DOHH2 (cell line): ENCODE data around the gene GAB3.

Experiments
- H3F3A ChIP-seq: fragments of 200-600 bp; sonication (generic), shearing (Covaris generic); 2 replicates; pipeline ENCODE4 v1.6.0; 2016; ENCODE audit warnings: antibody characterized with exemption, mild to moderate bottlenecking; ENCODE audit not compliant: control insufficient read depth, insufficient read depth
- H3K27ac ChIP-seq: fragments of 200-600 bp; sonication (generic); 2 replicates; pipeline ENCODE4 v1.5.1; 2014; ENCODE audit warnings: low read depth, mild to moderate bottlenecking, low read length, moderate library complexity
- H3K27me3 ChIP-seq: fragments of 200-600 bp; sonication (generic); 2 replicates; pipeline ENCODE4 v1.6.1; 2014; ENCODE audit warnings: mild to moderate bottlenecking, low read length, mixed read lengths; ENCODE audit not compliant: control insufficient read depth
- H3K36me3 ChIP-seq: fragments of 200-600 bp; sonication (generic); 2 replicates; pipeline ENCODE4 v1.6.1; 2014; ENCODE audit warnings: mild to moderate bottlenecking, low read length, moderate library complexity, mixed read lengths; ENCODE audit not compliant: control insufficient read depth
- H3K4me1 ChIP-seq: fragments of 200-600 bp; sonication (generic); 2 replicates; pipeline ENCODE4 v1.6.1; 2014; ENCODE audit warnings: mild to moderate bottlenecking, low read length, mixed read lengths; ENCODE audit not compliant: control insufficient read depth
- H3K4me2 ChIP-seq: fragments of 200-600 bp; sonication (generic); 2 replicates; pipeline ENCODE4 v1.6.0; 2014; ENCODE audit warnings: mild to moderate bottlenecking, low read length, moderate library complexity
- H3K4me3 ChIP-seq: fragments of 200-600 bp; sonication (generic); 2 replicates; pipeline ENCODE4 v1.5.1; 2014; ENCODE audit warnings: mild to moderate bottlenecking, low read length, mixed read lengths
- H3K79me2 ChIP-seq: fragments of 200-600 bp; sonication (generic); 2 replicates; pipeline ENCODE4 v1.6.1; 2014; ENCODE audit warnings: mild to moderate bottlenecking, low read length, mixed read lengths; ENCODE audit not compliant: control insufficient read depth
- H3K9me2 ChIP-seq: fragments of 200-600 bp; sonication (generic); replicated peaks from 2 replicates; pipeline ENCODE4 v1.6.1; 2014; ENCODE audit warnings: mild to moderate bottlenecking, low read length, mixed read lengths; ENCODE audit not compliant: control insufficient read depth
- H3K9me3 ChIP-seq: fragments of 200-600 bp; sonication (generic); 2 replicates; pipeline ENCODE4 v1.6.1; 2014; ENCODE audit warnings: antibody characterized with exemption, low read length, mixed read lengths; ENCODE audit not compliant: control insufficient read depth, insufficient read depth
- H4K20me1 ChIP-seq: fragments of 200-600 bp; sonication (generic); 2 replicates; pipeline ENCODE4 v1.6.0; 2014; ENCODE audit warnings: low read depth, mild to moderate bottlenecking, antibody characterized with exemption, low read length, moderate library complexity; ENCODE audit not compliant: control insufficient read depth, insufficient read depth
- EZH2phosphoT487 ChIP-seq: fragments of 200-600 bp; sonication (generic); IDR thresholded peaks from 2 replicates; pipeline ENCODE4 v1.6.1; 2017; ENCODE audit warnings: borderline replicate concordance, mild to moderate bottlenecking, antibody characterized with exemption, low read length, moderate library complexity, mixed read lengths
- TF ChIP-seq, protein P1 (sequence below): fragments of 200-600 bp; sonication (generic); IDR thresholded peaks from one replicate; pipeline ENCODE4 v1.5.1; 2014; ENCODE audit warnings: antibody characterized with exemption, mild to moderate bottlenecking, low read depth, low read length; ENCODE audit not compliant: poor library complexity, severe bottlenecking

The GAB3 gene

DNA sequence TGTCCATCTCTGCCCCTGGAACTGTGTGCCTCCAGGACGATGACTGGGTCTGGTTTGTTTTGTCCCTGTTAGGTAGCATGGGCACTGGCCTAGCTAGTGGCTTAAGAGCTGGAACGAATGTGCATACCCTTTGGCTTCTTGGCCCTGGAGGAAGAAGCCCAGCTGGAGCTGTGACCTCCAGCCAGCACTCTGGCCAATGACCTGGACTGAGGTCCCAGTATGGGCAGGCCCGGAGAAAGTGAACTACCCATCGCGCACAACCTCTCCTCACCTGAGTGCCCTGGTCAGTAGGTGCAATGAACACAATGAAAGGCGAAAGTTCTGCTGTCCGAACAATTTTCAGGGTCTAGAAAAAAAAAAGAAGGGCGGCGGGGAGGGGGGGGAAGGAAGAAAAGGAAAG is 30.1 kb upstream of the GAB3 start:
- peaks cover 15% of the 10 kb centered on the region for H3F3A ChIP-seq
- no peak overlapping the region for H3K4me3 ChIP-seq
- no peaks in the 10 kb centered on the region for H3K27me3 ChIP-seq
- peaks cover 21% of the 10 kb centered on the region for H3K36me3 ChIP-seq
- H3K9me2 ChIP-seq = no peaks in the 10 kb centered on the region
- no peak overlapping the region for H3K4me2 ChIP-seq
- no peaks in the 10 kb centered on the region for H3K4me1 ChIP-seq
- no peaks in the 10 kb centered on the region for H4K20me1 ChIP-seq
- no peak overlapping the region for H3K27ac ChIP-seq
- H3K79me2 ChIP-seq = no peaks in the 10 kb centered on the region
- TF ChIP-seq EZH2phosphoT487 = no peak
- no peaks in the 10 kb centered on the region for H3K9me3 ChIP-seq

DNA sequence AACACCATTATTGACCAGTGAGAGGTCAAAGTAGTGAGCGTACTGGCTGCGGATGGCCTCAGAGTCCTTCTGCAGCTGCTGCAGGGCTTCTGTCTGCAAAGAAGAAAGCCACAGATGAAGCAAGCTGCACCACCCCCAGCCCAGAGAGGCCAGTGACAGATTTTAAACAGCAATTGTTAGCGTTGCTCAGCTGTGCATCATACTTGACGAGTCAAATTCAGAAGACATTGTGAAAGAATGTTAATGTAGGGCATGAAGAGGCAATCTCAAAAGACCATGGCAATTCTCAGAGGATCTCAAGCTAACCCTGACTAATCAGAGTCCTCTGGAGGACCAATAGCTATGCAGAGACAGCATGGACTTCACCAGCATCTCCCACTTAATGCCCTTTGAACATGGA is 28.4 kb upstream of the GAB3 start:
- Histone ChIP-seq H3K27ac (no peak overlapping the region), H3K79me2 (no peaks in the 10 kb centered on the region), H4K20me1 (no peaks in the 10 kb centered on the region), H3F3A (peaks cover 15% of the 10 kb centered on the region), H3K9me3 (no peaks in the 10 kb centered on the region), H3K4me1 (no peaks in the 10 kb centered on the region), H3K27me3 (no peaks in the 10 kb centered on the region), H3K4me2 (no peak overlapping the region), H3K4me3 (no peak overlapping the region), H3K36me3 (peaks cover 38% of the 10 kb centered on the region), H3K9me2 (no peaks in the 10 kb centered on the region)
- TF ChIP-seq, protein P1, sequence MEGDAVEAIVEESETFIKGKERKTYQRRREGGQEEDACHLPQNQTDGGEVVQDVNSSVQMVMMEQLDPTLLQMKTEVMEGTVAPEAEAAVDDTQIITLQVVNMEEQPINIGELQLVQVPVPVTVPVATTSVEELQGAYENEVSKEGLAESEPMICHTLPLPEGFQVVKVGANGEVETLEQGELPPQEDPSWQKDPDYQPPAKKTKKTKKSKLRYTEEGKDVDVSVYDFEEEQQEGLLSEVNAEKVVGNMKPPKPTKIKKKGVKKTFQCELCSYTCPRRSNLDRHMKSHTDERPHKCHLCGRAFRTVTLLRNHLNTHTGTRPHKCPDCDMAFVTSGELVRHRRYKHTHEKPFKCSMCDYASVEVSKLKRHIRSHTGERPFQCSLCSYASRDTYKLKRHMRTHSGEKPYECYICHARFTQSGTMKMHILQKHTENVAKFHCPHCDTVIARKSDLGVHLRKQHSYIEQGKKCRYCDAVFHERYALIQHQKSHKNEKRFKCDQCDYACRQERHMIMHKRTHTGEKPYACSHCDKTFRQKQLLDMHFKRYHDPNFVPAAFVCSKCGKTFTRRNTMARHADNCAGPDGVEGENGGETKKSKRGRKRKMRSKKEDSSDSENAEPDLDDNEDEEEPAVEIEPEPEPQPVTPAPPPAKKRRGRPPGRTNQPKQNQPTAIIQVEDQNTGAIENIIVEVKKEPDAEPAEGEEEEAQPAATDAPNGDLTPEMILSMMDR = no peak
- no peak for TF ChIP-seq EZH2phosphoT487

DNA sequence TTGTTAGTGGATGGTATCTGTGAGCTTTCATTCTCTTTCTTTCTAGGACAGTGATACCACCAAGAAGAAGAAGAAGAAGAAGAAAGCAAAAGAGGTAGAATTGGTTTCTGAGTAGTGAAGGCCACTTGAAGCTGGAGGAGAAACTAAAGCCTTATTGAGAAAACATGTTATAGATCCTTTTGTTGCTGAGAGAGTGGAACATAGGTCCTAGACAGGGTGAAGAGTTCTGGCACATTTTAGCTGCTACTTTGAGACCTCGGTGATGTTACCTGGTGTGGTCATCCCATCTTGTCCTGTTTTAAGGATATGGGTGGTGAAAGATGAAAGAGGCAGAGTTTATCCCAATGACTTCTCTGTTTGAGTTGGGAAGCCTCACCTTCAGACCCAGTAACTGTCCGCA is 25.9 kb upstream of the GAB3 start:
- peaks cover 56% of the 10 kb centered on the region for H3K36me3 ChIP-seq
- no peaks in the 10 kb centered on the region for H3K4me1 ChIP-seq
- TF ChIP-seq EZH2phosphoT487 = no peak
- TF ChIP-seq, protein P1 = no peak
- no peaks in the 10 kb centered on the region for H3K9me2 ChIP-seq
- H3K27me3 ChIP-seq = no peaks in the 10 kb centered on the region
- H3K27ac ChIP-seq = no peak overlapping the region
- H4K20me1 ChIP-seq = no peaks in the 10 kb centered on the region
- no peaks in the 10 kb centered on the region for H3K79me2 ChIP-seq
- no peak overlapping the region for H3K4me3 ChIP-seq
- no peak overlapping the region for H3K4me2 ChIP-seq
- H3F3A ChIP-seq = peaks cover 15% of the 10 kb centered on the region
- H3K9me3 ChIP-seq = no peaks in the 10 kb centered on the region

DNA sequence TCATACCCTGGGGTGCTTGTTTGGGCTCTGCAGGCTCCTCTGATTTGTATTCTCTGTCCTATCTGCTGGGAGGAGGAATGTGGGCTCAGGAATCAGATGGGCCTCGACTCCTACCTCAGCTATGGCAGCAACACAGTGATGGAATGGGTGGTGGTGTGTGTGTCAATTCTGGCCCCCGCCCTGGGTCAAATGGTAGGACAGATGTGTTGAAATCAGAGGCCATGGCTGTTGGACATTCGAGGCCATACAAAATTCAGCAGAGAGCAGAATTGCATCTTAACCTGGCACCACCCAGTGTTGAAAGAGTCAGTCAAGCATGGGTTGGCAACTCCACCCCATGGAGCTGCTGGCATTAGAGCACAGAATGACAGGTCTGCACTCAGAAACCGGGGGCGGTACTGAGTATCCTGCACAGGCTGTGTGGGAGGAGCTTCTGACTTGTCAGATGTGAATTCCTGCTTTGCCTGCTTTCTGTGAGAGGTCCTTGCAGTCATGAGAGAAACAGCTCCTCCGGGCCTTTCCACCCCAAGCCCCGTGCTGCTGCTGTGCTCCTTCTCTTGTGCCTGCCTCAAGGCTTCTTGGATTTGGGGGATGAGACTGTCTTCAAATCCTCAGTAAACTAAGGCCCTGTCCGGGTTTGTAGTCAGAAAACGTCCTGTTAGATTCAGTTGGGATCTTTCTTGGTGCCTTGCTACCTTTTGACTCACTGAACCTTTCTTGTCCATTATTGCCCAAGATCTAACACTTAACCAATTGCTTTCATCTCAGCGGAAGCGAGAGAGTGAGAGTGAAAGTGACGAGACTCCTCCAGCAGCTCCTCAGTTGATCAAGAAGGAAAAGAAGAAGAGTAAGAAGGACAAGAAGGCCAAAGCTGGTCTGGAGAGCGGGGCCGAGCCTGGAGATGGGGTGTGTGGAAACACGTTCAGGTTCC is 24.8 kb upstream of the GAB3 start:
- Histone ChIP-seq H3K4me1 (no peaks in the 10 kb centered on the region), H3K4me3 (no peak overlapping the region), H3K27me3 (no peaks in the 10 kb centered on the region), H3K9me2 (no peaks in the 10 kb centered on the region), H3K27ac (no peak overlapping the region), H3F3A (peaks cover 15% of the 10 kb centered on the region), H3K4me2 (no peak overlapping the region), H4K20me1 (no peaks in the 10 kb centered on the region), H3K79me2 (no peaks in the 10 kb centered on the region), H3K36me3 (peaks cover 62% of the 10 kb centered on the region), H3K9me3 (no peaks in the 10 kb centered on the region)
- no peak for TF ChIP-seq EZH2phosphoT487
- TF ChIP-seq, protein P1 = no peak
